K562 (cell line): ENCODE results near the gene PTPRF. TPM values are rescaled to one million over a fixed set of nuclear protein-coding genes. Genes with fewer than 3 reads are reported as not detected.

ENCODE experiments used
- AFF4 ChIP-seq: sonication (generic); formaldehyde crosslinking; IDR thresholded peaks from 2 replicates; pipeline ENCODE4 v1.8.0; 2023; ENCODE audit warnings: mild to moderate bottlenecking, missing genetic modification reagents
- GTF3C2 ChIP-seq: IDR thresholded peaks from 3 replicates; pipeline ENCODE4 v1.6.1; 2011; ENCODE audit warnings: borderline replicate concordance, mild to moderate bottlenecking, moderate library complexity; ENCODE audit not compliant: insufficient read length; ENCODE audit errors: extremely low read depth
- NR2C2 ChIP-seq, 2 experiments: fragments of 200-800 bp in 1 of 2; sonication (Bioruptor generic) in 1 of 2; sonication (generic) in 1 of 2; formaldehyde crosslinking in 1 of 2; IDR thresholded peaks; 2 replicates each; pipeline versions ENCODE4 v1.6.1 to v1.8.0; 2016 to 2022; ENCODE audit warnings: mild to moderate bottlenecking in 1 of 2, missing compliant biosample characterization in 1 of 2, missing genetic modification characterization in 1 of 2, missing genetic modification reagents in 1 of 2
- PURB ChIP-seq: sonication (generic); formaldehyde crosslinking; IDR thresholded peaks from 2 replicates; pipeline ENCODE4 v1.9.0; 2021; ENCODE audit warnings: low read depth, mild to moderate bottlenecking, missing genetic modification reagents
- SLC30A9 ChIP-seq: fragments of 250-450 bp; sonication (Bioruptor Pico); IDR thresholded peaks from 2 replicates; pipeline ENCODE4 v1.8.0; 2022; ENCODE audit warnings: mild to moderate bottlenecking, moderate library complexity
- THAP7 ChIP-seq: fragments of 250-450 bp; sonication (Bioruptor Pico); IDR thresholded peaks from 2 replicates; pipeline ENCODE4 v1.5.0; 2021
- USF1 ChIP-seq: sonication (generic); formaldehyde crosslinking; IDR thresholded peaks from 2 replicates; pipeline ENCODE4 v1.9.0; 2022; ENCODE audit warnings: mild to moderate bottlenecking, missing genetic modification reagents
- ZNF133 ChIP-seq: fragments of 250-450 bp; sonication (Bioruptor Pico); IDR thresholded peaks from 2 replicates; pipeline ENCODE4 v1.4.0; 2020; ENCODE audit warnings: mild to moderate bottlenecking
- ZNF23 ChIP-seq: fragments of 250-450 bp; sonication (Bioruptor Pico); IDR thresholded peaks from 2 replicates; pipeline ENCODE4 v1.4.0; 2020; ENCODE audit warnings: mild to moderate bottlenecking
- ZNF324 ChIP-seq: fragments of 250-450 bp; sonication (Bioruptor Pico); IDR thresholded peaks from 2 replicates; pipeline ENCODE4 v1.4.0; 2020; ENCODE audit warnings: mild to moderate bottlenecking
- ZNF444 ChIP-seq: fragments of 250-450 bp; sonication (Bioruptor Pico); IDR thresholded peaks from 2 replicates; pipeline ENCODE4 v1.4.0; 2020; ENCODE audit warnings: mild to moderate bottlenecking, moderate library complexity
- ZNF449 ChIP-seq: fragments of 250-450 bp; sonication (Bioruptor Pico); IDR thresholded peaks from 2 replicates; pipeline ENCODE4 v1.8.0; 2022; ENCODE audit warnings: moderate library complexity, mild to moderate bottlenecking, inconsistent platforms
- ZNF76 ChIP-seq: fragments of 250-450 bp; sonication (Bioruptor Pico); IDR thresholded peaks from 2 replicates; pipeline ENCODE4 v1.4.0; 2020; ENCODE audit warnings: mild to moderate bottlenecking, moderate library complexity, borderline replicate concordance
- polyA plus RNA-seq, 8 experiments: library from polyadenylated mRNA; depleted of rRNA in 4 of 8; stranded (reverse) in 5 of 8; unstranded in 3 of 8; fragments of >200 nt; fragmentation: Nextera tagmentation in 2 of 8; fragmentation: Illumina TruSeq in 1 of 8; extraction: Ambion mirVana in 2 of 8; extraction: Trizol in 1 of 8; gene quantifications; 2 replicates each; pipeline versions ENCODE4 v1.2.1 to v1.2.3, GENCODE V29; 2011 to 2014; ENCODE audit warnings: inconsistent platforms in 1 of 8, missing spikeins in 1 of 8
- total RNA-seq, 7 experiments: library from RNA; depleted of rRNA in 6 of 7; stranded (reverse); fragments of >200 nt in 6 of 7; fragmentation: Illumina TruSeq in 2 of 7; extraction: Trizol in 2 of 7; gene quantifications; 2 replicates each; pipeline versions ENCODE4 v1.2.1 to v1.2.3, GENCODE V29; 2011 to 2021; ENCODE audit warnings: low replicate concordance in 1 of 7
- TF ChIP-seq, protein P1 (sequence below), 2 experiments: fragments of 450-650 bp in 1 of 2; sonication (generic) in 1 of 2; formaldehyde crosslinking in 1 of 2; IDR thresholded peaks in 1 of 2; conservative IDR thresholded peaks in 1 of 2; 2 replicates each; pipeline versions ENCODE4 v1.6.1 to v1.8.1; 2016 to 2023; ENCODE audit warnings: mild to moderate bottlenecking in 2 of 2, moderate library complexity in 2 of 2, inconsistent platforms in 1 of 2, missing genetic modification reagents in 1 of 2

The PTPRF gene
- total and polyA plus RNA-seq, 9 of the 15 experiments (the other 6 are each of a cell fraction or from before 2014, with no cell fraction given): 0.13 to 4.3 (median 1.1) TPM

DNA sequence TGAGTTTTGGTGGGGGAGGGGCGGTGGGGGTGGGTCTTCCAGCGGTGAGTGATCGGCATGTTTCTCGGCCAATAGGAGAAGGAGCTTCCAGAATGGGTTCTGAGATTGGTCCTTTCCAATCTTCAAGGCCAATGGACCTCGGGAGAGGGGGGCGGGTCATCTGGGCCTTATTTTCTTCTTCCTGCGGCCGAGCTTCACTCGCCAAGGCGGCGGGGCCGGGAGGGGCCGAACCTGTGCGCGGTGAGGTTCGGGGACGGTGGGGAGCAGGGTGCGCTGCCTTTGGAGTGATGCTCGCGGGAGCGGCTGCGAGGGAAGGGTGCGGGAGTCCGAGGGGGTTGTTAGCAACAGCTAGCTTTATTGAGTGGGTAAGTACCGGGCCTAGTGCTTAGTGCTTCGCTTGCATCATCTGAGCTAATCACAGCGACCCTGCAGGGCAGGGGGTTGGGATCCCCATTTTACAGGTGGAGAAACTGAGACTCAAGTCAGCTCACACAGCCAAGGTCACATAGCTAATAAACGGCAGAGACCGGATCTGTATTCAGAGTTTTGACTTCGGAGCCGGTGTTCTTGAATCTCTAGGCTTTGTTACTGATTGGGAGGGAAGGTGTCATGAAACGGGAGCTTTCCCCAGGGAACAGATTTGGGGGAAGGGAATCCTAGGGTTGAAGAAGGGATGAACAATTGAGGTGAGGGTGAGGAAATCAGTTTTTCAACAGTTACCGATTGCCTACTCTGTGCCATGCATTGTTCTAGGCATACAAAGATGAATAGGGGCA lies 119.8 kb downstream of the PTPRF start (continued):
- TF ChIP-seq AFF4 (CRISPR knock-in tag): 0 out of 2 replicates have a peak, but pooled peaks have one; percentile 67
- no peak for TF ChIP-seq ZNF133 (CRISPR knock-in tag)
- no peak for TF ChIP-seq ZNF324 (CRISPR knock-in tag)
- no peak for TF ChIP-seq PURB (CRISPR knock-in tag)
- TF ChIP-seq ZNF449: no peak
- TF ChIP-seq ZNF23: no peak
- TF ChIP-seq ZNF444 (CRISPR knock-in tag): no peak
- TF ChIP-seq, protein P1, sequence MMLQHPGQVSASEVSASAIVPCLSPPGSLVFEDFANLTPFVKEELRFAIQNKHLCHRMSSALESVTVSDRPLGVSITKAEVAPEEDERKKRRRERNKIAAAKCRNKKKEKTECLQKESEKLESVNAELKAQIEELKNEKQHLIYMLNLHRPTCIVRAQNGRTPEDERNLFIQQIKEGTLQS (IDR thresholded peaks at IDR 0.05): peak; percentile 93
- TF ChIP-seq, protein P1 (CRISPR knock-in tag; conservative IDR thresholded peaks at IDR 0.05): no peak
- no peak for TF ChIP-seq THAP7 (CRISPR knock-in tag)
- TF ChIP-seq NR2C2 (CRISPR knock-in tag; IDR thresholded peaks at IDR 0.05): 0 out of 2 replicates have a peak, but pooled peaks have one; percentile 12
- TF ChIP-seq NR2C2 (tag; IDR thresholded peaks at IDR 0.05): peak; percentile 64
- TF ChIP-seq GTF3C2: no peak
- no peak for TF ChIP-seq ZNF76 (CRISPR knock-in tag)
- TF ChIP-seq USF1 (CRISPR knock-in tag): no peak
- no peak for TF ChIP-seq SLC30A9
